Activated CD8-positive, alpha-beta T cell treated with anti-CD3 and anti-CD28 coated beads for 36 hours (primary cell): ENCODE results near the gene LAMC3. TPM values are rescaled to one million over a fixed set of nuclear protein-coding genes. Genes with fewer than 3 reads are reported as not detected.

ENCODE experiments used
- ATAC-seq: fragments of 200-7000 bp; cut with Tn5 transposase; one replicate; pipeline ENCODE4 v1.10.0; 2021; ENCODE audit warnings: mild to moderate bottlenecking, moderate library complexity
- CTCF ChIA-PET: fragments of 350-600 bp; sonication (Branson Sonifier 250); formaldehyde crosslinking; loops from one replicate; lab custom pipeline; 2021; ENCODE audit warnings: antibody characterized with exemption; lab: Charles Lee
- POLR2A ChIA-PET: fragments of 350-600 bp; sonication (Branson Sonifier 250); formaldehyde crosslinking; loops from one replicate; lab custom pipeline; 2021; ENCODE audit warnings: antibody characterized with exemption; lab: Charles Lee
- DNase-seq: peaks from one replicate; pipeline ENCODE4 v3.0.0-alpha.2; 2020
- H3K27ac Mint-ChIP-seq: one replicate; pipeline ENCODE4 v1.8.0; 2021; ENCODE audit warnings: mild to moderate bottlenecking, mixed read lengths
- H3K27me3 Mint-ChIP-seq: one replicate; pipeline ENCODE4 v1.8.0; 2021; ENCODE audit warnings: mixed read lengths
- H3K36me3 Mint-ChIP-seq: one replicate; pipeline ENCODE4 v1.8.0; 2021; ENCODE audit warnings: low read depth, mixed read lengths
- H3K4me1 Mint-ChIP-seq: one replicate; pipeline ENCODE4 v1.8.0; 2021; ENCODE audit warnings: low read depth, mixed read lengths
- H3K4me3 Mint-ChIP-seq: one replicate; pipeline ENCODE4 v1.8.0; 2021; ENCODE audit warnings: mild to moderate bottlenecking, moderate library complexity, mixed read lengths
- H3K9me3 Mint-ChIP-seq: one replicate; pipeline ENCODE4 v1.8.0; 2021; ENCODE audit warnings: mixed read lengths
- CTCF ChIP-seq: fragments of 200-600 bp; IDR thresholded peaks from one replicate; pipeline ENCODE4 v1.8.0; 2022; ENCODE audit warnings: antibody characterized with exemption, mild to moderate bottlenecking
- intact Hi-C: fragments of 100-400 bp; cut with micrococcal nuclease; formaldehyde crosslinking; loops from one replicate; pipeline ENCODE4 v1.10.0; 2022
- total RNA-seq, 2 experiments: library from RNA; stranded (reverse); gene quantifications; one replicate each; pipeline ENCODE4 v1.2.3, GENCODE V29; 2021

LAMC3 gene
- total RNA-seq, 2 experiments from 2014 or later, result 0.09 to 0.43 TPM

- Mint-ChIP-seq H3K27me3 (no peaks in the 10 kb centered on the region), H3K4me3 (peak within 1 kb of the TSS; percentile 91), H3K9me3 (no peaks in the 10 kb centered on the region), H3K36me3 (peaks cover 24% of the 10 kb centered on the region), H3K4me1 (peaks cover 31% of the 10 kb centered on the region), H3K27ac (peak within 1 kb of the TSS; percentile 95)
- ATAC-seq (peak; percentile 99), DNase-seq (peak; percentile 99)
- POLR2A ChIA-PET, result interaction anchor here (0.7 to 2.3 kb wide), 31 partner anchors 10 to 543 kb away, joined by 3 to 14 read pairs (median 4); partner anchors contain the start of gene AIF1L
- no peak for TF ChIP-seq CTCF
- intact Hi-C loops, result no loop called here
- CTCF ChIA-PET, result interaction anchor here (0.8 to 1.8 kb wide), 4 partner anchors 70 to 416 kb away, joined by 3 to 10 read pairs (median 4); no protein-coding TSS in a partner anchor
Observed at GRCh38 chr9:131125288-131126058, 116.5 kb downstream of the LAMC3 start, which contains the start of gene NUP214. Gene NUP214, plus strand, starts transcription at chr9:131125586. Its CDS starts 119 bp downstream, at chr9:131125705.

DNA sequence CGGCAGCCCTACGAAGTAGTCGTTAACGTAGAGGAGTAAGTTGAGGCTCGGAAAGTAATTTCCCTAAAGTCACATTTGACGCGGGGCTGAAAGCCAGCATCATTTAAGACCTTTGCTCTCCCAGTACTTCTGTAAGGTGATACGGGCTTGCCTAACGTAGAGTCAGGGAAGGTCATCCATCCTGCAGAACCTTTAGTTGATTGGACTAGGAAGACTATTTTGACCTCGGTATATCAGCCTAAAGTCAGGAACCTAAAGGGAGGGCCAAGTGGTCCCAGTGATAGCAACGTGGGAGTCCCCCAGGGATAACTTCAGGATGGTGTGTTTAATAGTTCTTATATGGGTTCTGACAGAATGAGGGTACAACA lies 117.1 kb downstream of the LAMC3 start:
- H3K4me1 Mint-ChIP-seq, result peaks cover 31% of the 10 kb centered on the region
- peaks cover 27% of the 10 kb centered on the region for H3K36me3 Mint-ChIP-seq
- ChIA-PET POLR2A (interaction anchor here (0.5 to 2.3 kb wide), 13 partner anchors 9 to 980 kb away, joined by 3 to 14 read pairs (median 5); partner anchors contain the start of gene AIF1L), CTCF (interaction anchor here (1.0 kb wide), 1 partner anchor 210 kb away, joined by 4 read pairs; no protein-coding TSS in a partner anchor)
- TF ChIP-seq CTCF, result no peak
- intact Hi-C loops, result no loop called here
- H3K27ac Mint-ChIP-seq, result peak overlapping the region; percentile 95
- H3K9me3 Mint-ChIP-seq, result no peaks in the 10 kb centered on the region
- peak overlapping the region; percentile 91 for H3K4me3 Mint-ChIP-seq
- ATAC-seq (no peak), DNase-seq (no peak)
- H3K27me3 Mint-ChIP-seq, result no peaks in the 10 kb centered on the region

DNA sequence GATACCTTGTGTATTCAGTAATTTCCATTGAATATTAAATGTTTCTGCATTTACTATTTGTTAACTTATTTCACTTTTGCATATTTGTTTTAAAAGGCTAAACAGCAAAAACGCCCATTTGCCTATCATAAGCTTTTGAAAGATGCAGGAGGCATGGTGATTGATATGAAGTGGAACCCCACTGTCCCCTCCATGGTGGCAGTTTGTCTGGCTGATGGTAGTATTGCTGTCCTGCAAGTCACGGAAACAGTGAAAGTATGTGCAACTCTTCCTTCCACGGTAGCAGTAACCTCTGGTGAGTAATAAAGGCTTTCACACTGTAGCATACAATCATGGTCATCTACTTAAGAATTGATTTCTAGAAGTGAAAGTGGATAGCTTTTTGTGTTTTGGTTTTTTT lies 120.2 kb downstream of the LAMC3 start:
- no peak for DNase-seq
- no peaks in the 10 kb centered on the region for H3K27me3 Mint-ChIP-seq
- CTCF ChIA-PET, result no interaction called here
- H3K4me3 Mint-ChIP-seq, result no peak overlapping the region
- peaks cover 48% of the 10 kb centered on the region for H3K36me3 Mint-ChIP-seq
- TF ChIP-seq CTCF, result no peak
- no peaks in the 10 kb centered on the region for H3K9me3 Mint-ChIP-seq
- H3K4me1 Mint-ChIP-seq, result peaks cover 34% of the 10 kb centered on the region
- POLR2A ChIA-PET, result interaction anchor here (0.9 to 1.5 kb wide), 3 partner anchors 11 to 137 kb away, joined by 3 to 5 read pairs (median 3); no protein-coding TSS in a partner anchor
- ATAC-seq, result no peak
- intact Hi-C loops, result no loop called here
- peak overlapping the region; percentile 9 for H3K27ac Mint-ChIP-seq

GRCh38 chr9:131138676-131139075 lies 129.7 kb downstream of the LAMC3 start:
- Mint-ChIP-seq H3K4me1 (peaks cover 2% of the 10 kb centered on the region), H3K27ac (no peak overlapping the region)

More at GRCh38 chr9:131138676-131139075, 129.7 kb downstream of the LAMC3 start:
- no peak overlapping the region for H3K4me3 Mint-ChIP-seq
- POLR2A ChIA-PET, result interaction anchor here (1.5 to 1.8 kb wide), 2 partner anchors 10 to 13 kb away, joined by 5 to 8 read pairs; partner anchors contain the start of gene NUP214
- H3K36me3 Mint-ChIP-seq, result peaks cover 50% of the 10 kb centered on the region
- H3K27me3 Mint-ChIP-seq, result no peaks in the 10 kb centered on the region
- TF ChIP-seq CTCF, result no peak
- no peaks in the 10 kb centered on the region for H3K9me3 Mint-ChIP-seq
- ATAC-seq, result no peak
- no peak for DNase-seq
- intact Hi-C loops, result no loop called here
- CTCF ChIA-PET, result interaction anchor here (1.1 kb wide), 1 partner anchor 43 kb away, joined by 3 read pairs; no protein-coding TSS in a partner anchor
